GM23248 (cell line): ENCODE data around the gene TTC22.

Experiments used
- EZH2 ChIP-seq: fragments of 200-600 bp; sonication (generic); IDR thresholded peaks from 2 replicates; pipeline ENCODE4 v1.6.1; 2018; ENCODE audit warnings: antibody characterized with exemption, mild to moderate bottlenecking; ENCODE audit not compliant: insufficient read depth, poor library complexity, severe bottlenecking
- EZH2phosphoT487 ChIP-seq: fragments of 200-600 bp; sonication (generic); IDR thresholded peaks from 2 replicates; pipeline ENCODE4 v1.6.1; 2018; ENCODE audit warnings: antibody characterized with exemption, moderate library complexity, mild to moderate bottlenecking, low read depth; ENCODE audit not compliant: insufficient read depth

- no peak for TF ChIP-seq EZH2
- no peak for TF ChIP-seq EZH2phosphoT487
Observed at GRCh38 chr1:54767526-54767925, 33.6 kb downstream of the TTC22 start.
